Gastrocnemius medialis (tissue), 4 donors: ENCODE results near the gene HMCN2.

Experiments used
- POLR2A ChIP-seq, 2 donors: fragments of 450-650 bp; IDR thresholded peaks; one replicate each; pipeline ENCODE4 v1.6.1; 2017; ENCODE audit warnings: antibody characterized with exemption in 2 of 2, mild to moderate bottlenecking in 2 of 2, moderate library complexity in 2 of 2
- TF ChIP-seq, protein P1 (sequence below), 5 experiments: fragments of 450-650 bp in 3 of 5; fragments of 200-600 bp in 2 of 5; sonication (generic) in 2 of 5; IDR thresholded peaks in 4 of 5; conservative IDR thresholded peaks in 1 of 5; 1 replicate in 4 of 5; 2 replicates in 1 of 5; pipeline ENCODE4 v1.5.1; 2016 to 2019; ENCODE audit warnings: antibody characterized with exemption in 5 of 5, mild to moderate bottlenecking in 3 of 5, moderate library complexity in 3 of 5

GRCh38 chr9:130271473-130271872, 5.9 kb downstream of the HMCN2 start:
- TF ChIP-seq, protein P1, sequence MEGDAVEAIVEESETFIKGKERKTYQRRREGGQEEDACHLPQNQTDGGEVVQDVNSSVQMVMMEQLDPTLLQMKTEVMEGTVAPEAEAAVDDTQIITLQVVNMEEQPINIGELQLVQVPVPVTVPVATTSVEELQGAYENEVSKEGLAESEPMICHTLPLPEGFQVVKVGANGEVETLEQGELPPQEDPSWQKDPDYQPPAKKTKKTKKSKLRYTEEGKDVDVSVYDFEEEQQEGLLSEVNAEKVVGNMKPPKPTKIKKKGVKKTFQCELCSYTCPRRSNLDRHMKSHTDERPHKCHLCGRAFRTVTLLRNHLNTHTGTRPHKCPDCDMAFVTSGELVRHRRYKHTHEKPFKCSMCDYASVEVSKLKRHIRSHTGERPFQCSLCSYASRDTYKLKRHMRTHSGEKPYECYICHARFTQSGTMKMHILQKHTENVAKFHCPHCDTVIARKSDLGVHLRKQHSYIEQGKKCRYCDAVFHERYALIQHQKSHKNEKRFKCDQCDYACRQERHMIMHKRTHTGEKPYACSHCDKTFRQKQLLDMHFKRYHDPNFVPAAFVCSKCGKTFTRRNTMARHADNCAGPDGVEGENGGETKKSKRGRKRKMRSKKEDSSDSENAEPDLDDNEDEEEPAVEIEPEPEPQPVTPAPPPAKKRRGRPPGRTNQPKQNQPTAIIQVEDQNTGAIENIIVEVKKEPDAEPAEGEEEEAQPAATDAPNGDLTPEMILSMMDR (IDR thresholded peaks at IDR 0.05 in 4 of 5, conservative IDR thresholded peaks at IDR 0.05 in 1 of 5) = no peak
- TF ChIP-seq POLR2A (IDR thresholded peaks at IDR 0.05) = no peak
